HEK293 (cell line): ENCODE results near the gene BCAN.

Experiments
- ATF2 ChIP-seq: fragments of 450-650 bp; formaldehyde crosslinking; IDR thresholded peaks from 2 replicates; pipeline ENCODE4 v1.5.1; 2016; ENCODE audit warnings: missing biosample characterization, missing genetic modification characterization, low read depth
- FEZF1 ChIP-seq: fragments of 450-650 bp; formaldehyde crosslinking; IDR thresholded peaks from 2 replicates; pipeline ENCODE4 v1.5.1; 2016; ENCODE audit warnings: missing biosample characterization, missing genetic modification characterization
- ZBTB26 ChIP-seq: fragments of 450-650 bp; formaldehyde crosslinking; optimal IDR thresholded peaks from 2 replicates; pipeline ENCODE3; 2016; ENCODE audit warnings: missing biosample characterization, mild to moderate bottlenecking, missing genetic modification characterization
- ZNF148 ChIP-seq: fragments of 450-650 bp; formaldehyde crosslinking; IDR thresholded peaks from 2 replicates; pipeline ENCODE4 v1.5.0; 2017; ENCODE audit warnings: missing biosample characterization, missing genetic modification characterization, borderline replicate concordance
- ZNF169 ChIP-seq: fragments of 450-650 bp; formaldehyde crosslinking; IDR thresholded peaks from 2 replicates; pipeline ENCODE4 v1.5.1; 2016; ENCODE audit warnings: missing biosample characterization, missing genetic modification characterization
- ZNF175 ChIP-seq: fragments of 450-650 bp; formaldehyde crosslinking; IDR thresholded peaks from 2 replicates; pipeline ENCODE4 v1.5.1; 2016; ENCODE audit warnings: missing biosample characterization, missing genetic modification characterization
- ZNF280D ChIP-seq: fragments of 450-650 bp; formaldehyde crosslinking; IDR thresholded peaks from 2 replicates; pipeline ENCODE4 v1.5.1; 2016; ENCODE audit warnings: missing biosample characterization, missing genetic modification characterization
- ZSCAN30 ChIP-seq: fragments of 450-650 bp; IDR thresholded peaks from 2 replicates; pipeline ENCODE4 v1.5.1; 2018; ENCODE audit warnings: missing biosample characterization, mild to moderate bottlenecking, missing genetic modification characterization, moderate library complexity
- TF ChIP-seq, protein P1 (sequence below): IDR thresholded peaks from 2 replicates; pipeline ENCODE4 v1.6.1; 2011; ENCODE audit warnings: mild to moderate bottlenecking, low read depth, low read length, borderline replicate concordance
- TF ChIP-seq, protein P2 (sequence below): fragments of 450-650 bp; formaldehyde crosslinking; conservative IDR thresholded peaks from 2 replicates; pipeline ENCODE4 v1.5.1; 2016; ENCODE audit warnings: low read depth, missing biosample characterization, missing genetic modification characterization
- TF ChIP-seq, protein P3 (sequence below): fragments of 450-650 bp; formaldehyde crosslinking; IDR thresholded peaks from 2 replicates; pipeline ENCODE4 v1.5.1; 2016; ENCODE audit warnings: missing biosample characterization, missing genetic modification characterization

- TF ChIP-seq, protein P1, sequence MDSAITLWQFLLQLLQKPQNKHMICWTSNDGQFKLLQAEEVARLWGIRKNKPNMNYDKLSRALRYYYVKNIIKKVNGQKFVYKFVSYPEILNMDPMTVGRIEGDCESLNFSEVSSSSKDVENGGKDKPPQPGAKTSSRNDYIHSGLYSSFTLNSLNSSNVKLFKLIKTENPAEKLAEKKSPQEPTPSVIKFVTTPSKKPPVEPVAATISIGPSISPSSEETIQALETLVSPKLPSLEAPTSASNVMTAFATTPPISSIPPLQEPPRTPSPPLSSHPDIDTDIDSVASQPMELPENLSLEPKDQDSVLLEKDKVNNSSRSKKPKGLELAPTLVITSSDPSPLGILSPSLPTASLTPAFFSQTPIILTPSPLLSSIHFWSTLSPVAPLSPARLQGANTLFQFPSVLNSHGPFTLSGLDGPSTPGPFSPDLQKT, result no peak
- TF ChIP-seq ZBTB26 (no peak), ZNF175 (tag by site-specific recombination) (no peak), ATF2 (tag by site-specific recombination) (no peak), ZNF169 (tag by site-specific recombination) (no peak), ZSCAN30 (tag by site-specific recombination) (no peak), ZNF148 (no peak), ZNF280D (tag by site-specific recombination) (no peak), FEZF1 (tag by site-specific recombination) (no peak)
- TF ChIP-seq, protein P2, sequence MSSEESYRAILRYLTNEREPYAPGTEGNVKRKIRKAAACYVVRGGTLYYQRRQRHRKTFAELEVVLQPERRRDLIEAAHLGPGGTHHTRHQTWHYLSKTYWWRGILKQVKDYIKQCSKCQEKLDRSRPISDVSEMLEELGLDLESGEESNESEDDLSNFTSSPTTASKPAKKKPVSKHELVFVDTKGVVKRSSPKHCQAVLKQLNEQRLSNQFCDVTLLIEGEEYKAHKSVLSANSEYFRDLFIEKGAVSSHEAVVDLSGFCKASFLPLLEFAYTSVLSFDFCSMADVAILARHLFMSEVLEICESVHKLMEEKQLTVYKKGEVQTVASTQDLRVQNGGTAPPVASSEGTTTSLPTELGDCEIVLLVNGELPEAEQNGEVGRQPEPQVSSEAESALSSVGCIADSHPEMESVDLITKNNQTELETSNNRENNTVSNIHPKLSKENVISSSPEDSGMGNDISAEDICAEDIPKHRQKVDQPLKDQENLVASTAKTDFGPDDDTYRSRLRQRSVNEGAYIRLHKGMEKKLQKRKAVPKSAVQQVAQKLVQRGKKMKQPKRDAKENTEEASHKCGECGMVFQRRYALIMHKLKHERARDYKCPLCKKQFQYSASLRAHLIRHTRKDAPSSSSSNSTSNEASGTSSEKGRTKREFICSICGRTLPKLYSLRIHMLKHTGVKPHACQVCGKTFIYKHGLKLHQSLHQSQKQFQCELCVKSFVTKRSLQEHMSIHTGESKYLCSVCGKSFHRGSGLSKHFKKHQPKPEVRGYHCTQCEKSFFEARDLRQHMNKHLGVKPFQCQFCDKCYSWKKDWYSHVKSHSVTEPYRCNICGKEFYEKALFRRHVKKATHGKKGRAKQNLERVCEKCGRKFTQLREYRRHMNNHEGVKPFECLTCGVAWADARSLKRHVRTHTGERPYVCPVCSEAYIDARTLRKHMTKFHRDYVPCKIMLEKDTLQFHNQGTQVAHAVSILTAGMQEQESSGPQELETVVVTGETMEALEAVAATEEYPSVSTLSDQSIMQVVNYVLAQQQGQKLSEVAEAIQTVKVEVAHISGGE (tag by site-specific recombination), result no peak
- TF ChIP-seq, protein P3, sequence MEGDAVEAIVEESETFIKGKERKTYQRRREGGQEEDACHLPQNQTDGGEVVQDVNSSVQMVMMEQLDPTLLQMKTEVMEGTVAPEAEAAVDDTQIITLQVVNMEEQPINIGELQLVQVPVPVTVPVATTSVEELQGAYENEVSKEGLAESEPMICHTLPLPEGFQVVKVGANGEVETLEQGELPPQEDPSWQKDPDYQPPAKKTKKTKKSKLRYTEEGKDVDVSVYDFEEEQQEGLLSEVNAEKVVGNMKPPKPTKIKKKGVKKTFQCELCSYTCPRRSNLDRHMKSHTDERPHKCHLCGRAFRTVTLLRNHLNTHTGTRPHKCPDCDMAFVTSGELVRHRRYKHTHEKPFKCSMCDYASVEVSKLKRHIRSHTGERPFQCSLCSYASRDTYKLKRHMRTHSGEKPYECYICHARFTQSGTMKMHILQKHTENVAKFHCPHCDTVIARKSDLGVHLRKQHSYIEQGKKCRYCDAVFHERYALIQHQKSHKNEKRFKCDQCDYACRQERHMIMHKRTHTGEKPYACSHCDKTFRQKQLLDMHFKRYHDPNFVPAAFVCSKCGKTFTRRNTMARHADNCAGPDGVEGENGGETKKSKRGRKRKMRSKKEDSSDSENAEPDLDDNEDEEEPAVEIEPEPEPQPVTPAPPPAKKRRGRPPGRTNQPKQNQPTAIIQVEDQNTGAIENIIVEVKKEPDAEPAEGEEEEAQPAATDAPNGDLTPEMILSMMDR (tag by site-specific recombination), result no peak
Measured at GRCh38 chr1:156681196-156681960, 39.5 kb downstream of the BCAN start.
